HepG2 (cell line): ENCODE results near the gene DRC7. TPM values are rescaled to one million over a fixed set of nuclear protein-coding genes. Genes with fewer than 3 reads are reported as not detected.

Experiments
- ARNT2 ChIP-seq: sonication (generic); formaldehyde crosslinking; IDR thresholded peaks from 2 replicates; pipeline ENCODE4 v1.8.0; 2022; ENCODE audit warnings: mild to moderate bottlenecking, low read depth, missing genetic modification reagents, moderate library complexity
- CHD2 ChIP-seq: IDR thresholded peaks from 2 replicates; pipeline ENCODE4 v1.6.1; 2011; ENCODE audit warnings: low read depth, low read length, improper control_type of control experiment
- FOXK2 ChIP-seq: fragments of 450-650 bp; IDR thresholded peaks from 2 replicates; pipeline ENCODE4 v1.6.1; 2016
- IKZF4 ChIP-seq: sonication (generic); formaldehyde crosslinking; IDR thresholded peaks from 2 replicates; pipeline ENCODE4 v1.5.1; 2020; ENCODE audit warnings: borderline replicate concordance, mild to moderate bottlenecking, low read depth, missing genetic modification reagents; ENCODE audit errors: not compliant biosample characterization
- JUNB ChIP-seq: sonication (generic); formaldehyde crosslinking; IDR thresholded peaks from 2 replicates; pipeline ENCODE4 v1.8.0; 2022; ENCODE audit warnings: missing genetic modification reagents, mild to moderate bottlenecking, borderline replicate concordance
- KDM2A ChIP-seq: sonication (generic); formaldehyde crosslinking; IDR thresholded peaks from 2 replicates; pipeline ENCODE4 v1.4.0; 2020; ENCODE audit warnings: low read depth, missing genetic modification reagents, borderline replicate concordance
- MAFG ChIP-seq: sonication (generic); formaldehyde crosslinking; IDR thresholded peaks from 2 replicates; pipeline ENCODE4 v1.5.1; 2020; ENCODE audit warnings: mild to moderate bottlenecking, missing genetic modification reagents
- MEF2D ChIP-seq: sonication (generic); formaldehyde crosslinking; IDR thresholded peaks from 2 replicates; pipeline ENCODE4 v1.5.1; 2020; ENCODE audit warnings: mild to moderate bottlenecking, missing genetic modification reagents
- MIER2 ChIP-seq: IDR thresholded peaks from 2 replicates; pipeline ENCODE4 v1.6.1; 2016; ENCODE audit warnings: missing biosample characterization, missing genetic modification reagents
- NCOA5 ChIP-seq: sonication (generic); formaldehyde crosslinking; IDR thresholded peaks from 2 replicates; pipeline ENCODE4 v1.4.0; 2020; ENCODE audit warnings: missing genetic modification reagents
- SALL1 ChIP-seq: sonication (generic); formaldehyde crosslinking; IDR thresholded peaks from 2 replicates; pipeline ENCODE4 v1.8.0; 2022; ENCODE audit warnings: mild to moderate bottlenecking, missing genetic modification reagents
- SATB2 ChIP-seq: sonication (generic); formaldehyde crosslinking; IDR thresholded peaks from 2 replicates; pipeline ENCODE4 v1.5.0; 2020; ENCODE audit warnings: missing genetic modification reagents
- TBX2 ChIP-seq: sonication (generic); formaldehyde crosslinking; IDR thresholded peaks from 2 replicates; pipeline ENCODE4 v1.5.0; 2020; ENCODE audit warnings: missing genetic modification reagents, mild to moderate bottlenecking, borderline replicate concordance
- TP53 ChIP-seq: sonication (generic); formaldehyde crosslinking; conservative IDR thresholded peaks from 2 replicates; pipeline ENCODE4 v1.4.0; 2020; ENCODE audit warnings: missing genetic modification reagents
- WIZ ChIP-seq: sonication (generic); formaldehyde crosslinking; IDR thresholded peaks from 2 replicates; pipeline ENCODE4 v1.5.1; 2020; ENCODE audit warnings: mild to moderate bottlenecking, missing genetic modification reagents
- ZBTB20 ChIP-seq: sonication (generic); formaldehyde crosslinking; IDR thresholded peaks from 2 replicates; pipeline ENCODE4 v1.8.1; 2023; ENCODE audit warnings: missing genetic modification reagents, low read depth, mild to moderate bottlenecking, borderline replicate concordance
- ZNF225 ChIP-seq: sonication (generic); formaldehyde crosslinking; IDR thresholded peaks from 2 replicates; pipeline ENCODE4 v1.4.0; 2020; ENCODE audit warnings: mild to moderate bottlenecking, missing genetic modification reagents
- ZNF337 ChIP-seq: sonication (generic); formaldehyde crosslinking; IDR thresholded peaks from 2 replicates; pipeline ENCODE4 v1.5.1; 2020; ENCODE audit warnings: missing genetic modification reagents, low read depth, mild to moderate bottlenecking, borderline replicate concordance
- ZNF33A ChIP-seq: sonication (generic); formaldehyde crosslinking; IDR thresholded peaks from 2 replicates; pipeline ENCODE4 v1.5.1; 2020; ENCODE audit warnings: missing genetic modification reagents, mild to moderate bottlenecking, moderate library complexity, borderline replicate concordance
- polyA plus RNA-seq, 8 experiments: library from polyadenylated mRNA; depleted of rRNA in 3 of 8; stranded (reverse) in 7 of 8; unstranded in 1 of 8; fragments of >200 nt; fragmentation: Illumina TruSeq in 4 of 8; extraction: Trizol in 4 of 8; gene quantifications; 2 replicates each; pipeline versions ENCODE4 v1.2.1 to v1.2.3, GENCODE V29; 2011 to 2016; ENCODE audit warnings: low read depth in 4 of 8, missing spikeins in 1 of 8, mixed read lengths in 1 of 8; ENCODE audit not compliant: insufficient read depth in 1 of 8
- total RNA-seq, 5 experiments: library from RNA; depleted of rRNA; stranded (reverse); fragments of >200 nt; fragmentation: Illumina TruSeq; extraction: Trizol; gene quantifications; 2 replicates each; pipeline ENCODE4 v1.2.3, GENCODE V29; 2016; ENCODE audit warnings: low read depth in 1 of 5
- TF ChIP-seq, protein P1 (sequence below): IDR thresholded peaks from 2 replicates; pipeline ENCODE4 v1.6.1; 2016; ENCODE audit warnings: low read depth, missing genetic modification reagents, missing compliant biosample characterization
- TF ChIP-seq, protein P2 (sequence below): sonication (generic); formaldehyde crosslinking; IDR thresholded peaks from 2 replicates; pipeline ENCODE4 v1.4.0; 2020; ENCODE audit warnings: mild to moderate bottlenecking, missing genetic modification reagents
- TF ChIP-seq, protein P3 (sequence below): sonication (generic); formaldehyde crosslinking; conservative IDR thresholded peaks from 2 replicates; pipeline ENCODE4 v1.5.0; 2020; ENCODE audit warnings: missing genetic modification reagents
- TF ChIP-seq, protein P4 (sequence below): IDR thresholded peaks from 2 replicates; pipeline ENCODE4 v1.6.1; 2016; ENCODE audit warnings: missing compliant biosample characterization, missing genetic modification reagents, borderline replicate concordance

The DRC7 gene
- total and polyA plus RNA-seq, 2 of the 13 experiments (the other 11 are each of a cell fraction or from before 2014, with no cell fraction given): 2.7 to 3.4 TPM

DNA sequence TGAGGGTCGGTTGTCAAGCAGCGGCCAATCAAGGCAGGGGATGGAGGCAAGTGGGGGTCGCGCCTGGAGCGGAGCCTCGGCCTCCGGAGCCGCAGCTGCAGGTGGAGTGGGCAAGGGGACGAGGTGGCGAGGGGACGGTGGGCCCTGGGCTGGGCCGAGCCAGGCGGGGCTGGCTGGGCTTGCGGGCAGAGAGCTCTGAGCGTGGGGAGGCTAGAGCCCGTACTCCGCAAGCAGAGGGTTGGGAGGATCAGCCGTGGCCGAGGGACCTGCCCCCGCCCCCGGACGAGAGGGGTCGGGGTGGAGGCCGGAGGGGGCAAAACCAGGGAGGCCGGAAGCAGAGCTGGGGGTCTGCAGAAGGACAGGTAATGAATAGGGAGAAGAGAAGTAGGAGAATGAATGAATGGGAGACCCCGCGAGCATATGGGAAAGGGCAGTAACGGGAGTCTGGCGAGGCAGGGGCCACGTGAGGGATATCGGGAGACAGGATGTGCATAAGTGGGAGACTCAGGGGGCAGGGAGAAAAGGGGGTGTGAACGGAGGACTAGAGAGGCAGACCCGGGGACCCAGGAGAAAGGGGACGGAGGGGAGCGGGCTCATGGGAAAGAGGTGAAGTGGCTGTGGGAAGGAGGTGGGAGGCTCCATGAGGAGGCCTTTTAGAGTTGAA is 41.3 kb downstream of the DRC7 start, which contains the start of gene KATNB1 (continued):
- TF ChIP-seq KDM2A: no peak; the same call in 1 of the 2 replicates
- TF ChIP-seq MIER2 (CRISPR knock-in tag): no peak
- TF ChIP-seq, protein P1, sequence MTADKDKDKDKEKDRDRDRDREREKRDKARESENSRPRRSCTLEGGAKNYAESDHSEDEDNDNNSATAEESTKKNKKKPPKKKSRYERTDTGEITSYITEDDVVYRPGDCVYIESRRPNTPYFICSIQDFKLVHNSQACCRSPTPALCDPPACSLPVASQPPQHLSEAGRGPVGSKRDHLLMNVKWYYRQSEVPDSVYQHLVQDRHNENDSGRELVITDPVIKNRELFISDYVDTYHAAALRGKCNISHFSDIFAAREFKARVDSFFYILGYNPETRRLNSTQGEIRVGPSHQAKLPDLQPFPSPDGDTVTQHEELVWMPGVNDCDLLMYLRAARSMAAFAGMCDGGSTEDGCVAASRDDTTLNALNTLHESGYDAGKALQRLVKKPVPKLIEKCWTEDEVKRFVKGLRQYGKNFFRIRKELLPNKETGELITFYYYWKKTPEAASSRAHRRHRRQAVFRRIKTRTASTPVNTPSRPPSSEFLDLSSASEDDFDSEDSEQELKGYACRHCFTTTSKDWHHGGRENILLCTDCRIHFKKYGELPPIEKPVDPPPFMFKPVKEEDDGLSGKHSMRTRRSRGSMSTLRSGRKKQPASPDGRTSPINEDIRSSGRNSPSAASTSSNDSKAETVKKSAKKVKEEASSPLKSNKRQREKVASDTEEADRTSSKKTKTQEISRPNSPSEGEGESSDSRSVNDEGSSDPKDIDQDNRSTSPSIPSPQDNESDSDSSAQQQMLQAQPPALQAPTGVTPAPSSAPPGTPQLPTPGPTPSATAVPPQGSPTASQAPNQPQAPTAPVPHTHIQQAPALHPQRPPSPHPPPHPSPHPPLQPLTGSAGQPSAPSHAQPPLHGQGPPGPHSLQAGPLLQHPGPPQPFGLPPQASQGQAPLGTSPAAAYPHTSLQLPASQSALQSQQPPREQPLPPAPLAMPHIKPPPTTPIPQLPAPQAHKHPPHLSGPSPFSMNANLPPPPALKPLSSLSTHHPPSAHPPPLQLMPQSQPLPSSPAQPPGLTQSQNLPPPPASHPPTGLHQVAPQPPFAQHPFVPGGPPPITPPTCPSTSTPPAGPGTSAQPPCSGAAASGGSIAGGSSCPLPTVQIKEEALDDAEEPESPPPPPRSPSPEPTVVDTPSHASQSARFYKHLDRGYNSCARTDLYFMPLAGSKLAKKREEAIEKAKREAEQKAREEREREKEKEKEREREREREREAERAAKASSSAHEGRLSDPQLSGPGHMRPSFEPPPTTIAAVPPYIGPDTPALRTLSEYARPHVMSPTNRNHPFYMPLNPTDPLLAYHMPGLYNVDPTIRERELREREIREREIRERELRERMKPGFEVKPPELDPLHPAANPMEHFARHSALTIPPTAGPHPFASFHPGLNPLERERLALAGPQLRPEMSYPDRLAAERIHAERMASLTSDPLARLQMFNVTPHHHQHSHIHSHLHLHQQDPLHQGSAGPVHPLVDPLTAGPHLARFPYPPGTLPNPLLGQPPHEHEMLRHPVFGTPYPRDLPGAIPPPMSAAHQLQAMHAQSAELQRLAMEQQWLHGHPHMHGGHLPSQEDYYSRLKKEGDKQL (CRISPR knock-in tag): no peak
- TF ChIP-seq WIZ (CRISPR knock-in tag): no peak
- peak; percentile 11; the same call in 1 of the 2 replicates for TF ChIP-seq SALL1 (CRISPR knock-in tag)
- no peak for TF ChIP-seq JUNB (CRISPR knock-in tag)
- no peak for TF ChIP-seq ZNF33A (CRISPR knock-in tag)
- TF ChIP-seq CHD2: no peak
- no peak for TF ChIP-seq TP53
- TF ChIP-seq SATB2 (CRISPR knock-in tag): no peak
- no peak for TF ChIP-seq ZNF225 (CRISPR knock-in tag)
- peak; percentile 34 for TF ChIP-seq TBX2 (CRISPR knock-in tag)
- TF ChIP-seq ZNF337: no peak
- TF ChIP-seq FOXK2: no peak
- TF ChIP-seq MAFG (CRISPR knock-in tag): no peak
- TF ChIP-seq, protein P2, sequence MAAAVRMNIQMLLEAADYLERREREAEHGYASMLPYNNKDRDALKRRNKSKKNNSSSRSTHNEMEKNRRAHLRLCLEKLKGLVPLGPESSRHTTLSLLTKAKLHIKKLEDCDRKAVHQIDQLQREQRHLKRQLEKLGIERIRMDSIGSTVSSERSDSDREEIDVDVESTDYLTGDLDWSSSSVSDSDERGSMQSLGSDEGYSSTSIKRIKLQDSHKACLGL (CRISPR knock-in tag): no peak; the same call in 1 of the 2 replicates
- 0 out of 2 replicates have a peak, but pooled peaks have one; percentile 0 for TF ChIP-seq MEF2D (CRISPR knock-in tag)
- no peak for TF ChIP-seq ZBTB20 (CRISPR knock-in tag)
- peak; percentile 16 for TF ChIP-seq IKZF4 (CRISPR knock-in tag)
- no peak for TF ChIP-seq NCOA5 (CRISPR knock-in tag)
- TF ChIP-seq, protein P3, sequence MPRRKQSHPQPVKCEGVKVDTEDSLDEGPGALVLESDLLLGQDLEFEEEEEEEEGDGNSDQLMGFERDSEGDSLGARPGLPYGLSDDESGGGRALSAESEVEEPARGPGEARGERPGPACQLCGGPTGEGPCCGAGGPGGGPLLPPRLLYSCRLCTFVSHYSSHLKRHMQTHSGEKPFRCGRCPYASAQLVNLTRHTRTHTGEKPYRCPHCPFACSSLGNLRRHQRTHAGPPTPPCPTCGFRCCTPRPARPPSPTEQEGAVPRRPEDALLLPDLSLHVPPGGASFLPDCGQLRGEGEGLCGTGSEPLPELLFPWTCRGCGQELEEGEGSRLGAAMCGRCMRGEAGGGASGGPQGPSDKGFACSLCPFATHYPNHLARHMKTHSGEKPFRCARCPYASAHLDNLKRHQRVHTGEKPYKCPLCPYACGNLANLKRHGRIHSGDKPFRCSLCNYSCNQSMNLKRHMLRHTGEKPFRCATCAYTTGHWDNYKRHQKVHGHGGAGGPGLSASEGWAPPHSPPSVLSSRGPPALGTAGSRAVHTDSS (CRISPR knock-in tag): no peak
- TF ChIP-seq ARNT2: no peak
- TF ChIP-seq, protein P4, sequence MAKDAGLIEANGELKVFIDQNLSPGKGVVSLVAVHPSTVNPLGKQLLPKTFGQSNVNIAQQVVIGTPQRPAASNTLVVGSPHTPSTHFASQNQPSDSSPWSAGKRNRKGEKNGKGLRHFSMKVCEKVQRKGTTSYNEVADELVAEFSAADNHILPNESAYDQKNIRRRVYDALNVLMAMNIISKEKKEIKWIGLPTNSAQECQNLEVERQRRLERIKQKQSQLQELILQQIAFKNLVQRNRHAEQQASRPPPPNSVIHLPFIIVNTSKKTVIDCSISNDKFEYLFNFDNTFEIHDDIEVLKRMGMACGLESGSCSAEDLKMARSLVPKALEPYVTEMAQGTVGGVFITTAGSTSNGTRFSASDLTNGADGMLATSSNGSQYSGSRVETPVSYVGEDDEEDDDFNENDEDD (CRISPR knock-in tag): no peak
